ENCODE results near the gene RNF175.

GRCh38 chr4:153799694-153800074 lies 39.9 kb upstream of the RNF175 start:
- no peak for TF ChIP-seq CTCF (IDR thresholded peaks at IDR 0.05; ENCODE audit: insufficient read depth, low read length, poor library complexity, severe bottlenecking)
- TF ChIP-seq EZH2phosphoT487 (conservative IDR thresholded peaks at IDR 0.05; ENCODE audit: low read length): no peak

Data from SU-DHL-6 (cell line).